ENCODE measurements around the gene S100A11.
"Not testable (repeated sequence)": the region's sequence is repeated elsewhere in the genome, so short reads cannot be mapped to it uniquely, and the experiment has no call there.

Gene S100A11

GRCh38 chr1:152036267-152037216 is at the start of gene S100A11:
TSS of gene S100A11 (minus strand) at chr1:152037004. CDS start at chr1:152036915, 89 bp downstream.
- DNase-seq (ENCODE audit: low spot score): peak; percentile 48

DNA sequence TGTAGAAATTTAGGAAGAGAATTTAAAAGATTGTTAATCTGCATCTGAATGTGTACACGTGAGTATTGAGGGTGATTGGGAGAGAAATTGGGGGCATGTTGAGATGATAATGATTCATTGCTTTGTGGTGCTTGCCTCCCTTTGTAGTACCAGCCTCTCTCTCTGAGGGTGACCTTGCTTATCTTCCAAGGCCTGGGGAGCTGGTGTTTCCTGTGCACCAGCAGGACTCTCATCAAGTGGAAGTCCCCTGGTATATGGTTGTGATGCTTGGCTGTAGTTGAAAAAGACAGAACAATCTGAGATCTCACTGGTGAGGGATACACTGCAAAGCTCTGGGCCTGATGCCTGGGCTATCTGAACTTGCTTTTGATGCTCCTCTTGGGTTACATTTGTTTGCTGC is 48.0 kb upstream of the S100A11 start:
- DNase-seq (ENCODE audit: low spot score): no peak

DNA sequence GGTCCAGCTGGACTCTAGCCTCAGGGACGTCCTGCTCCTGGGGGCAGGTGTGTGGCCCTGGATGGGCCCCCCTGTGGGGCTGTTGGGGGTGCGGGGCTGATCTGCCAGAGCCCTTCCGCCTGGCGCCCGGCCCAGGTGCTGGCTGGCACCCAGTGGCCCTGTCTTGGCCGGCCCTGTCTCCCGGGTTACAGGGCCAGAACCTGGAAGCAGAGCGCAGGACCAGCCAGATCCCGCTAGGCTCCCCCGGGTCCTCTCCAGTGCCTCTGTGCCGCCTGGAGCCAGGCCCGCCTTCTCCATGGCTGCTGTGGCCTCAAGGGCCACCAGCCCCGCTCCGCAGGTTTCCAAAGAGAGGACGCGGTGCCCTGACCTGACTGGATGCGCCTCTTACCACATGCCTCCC is 44.2 kb upstream of the S100A11 start:
- DNase-seq (ENCODE audit: low spot score): not testable (repeated sequence)

DNA sequence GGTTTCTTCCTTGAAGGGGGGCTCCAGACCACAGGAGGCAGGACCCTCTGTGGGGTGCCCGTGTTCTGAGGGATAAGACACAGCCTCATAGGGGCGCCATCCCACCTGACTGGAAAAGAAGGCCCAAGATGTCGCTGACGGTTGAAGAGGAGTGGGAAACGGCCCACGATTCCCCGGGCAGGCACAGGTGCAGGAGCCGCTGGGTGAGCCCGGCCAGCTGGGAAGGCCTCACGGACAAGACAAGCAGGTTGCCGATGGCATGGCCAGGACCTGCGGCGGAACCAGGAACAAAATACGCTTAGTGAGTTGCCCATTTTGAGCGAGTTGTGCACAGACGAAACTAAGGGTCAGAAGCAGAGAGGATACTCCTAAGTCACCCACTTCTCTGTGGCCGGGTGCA is 43.7 kb upstream of the S100A11 start:
- DNase-seq (ENCODE audit: low spot score): not testable (repeated sequence)

DNA sequence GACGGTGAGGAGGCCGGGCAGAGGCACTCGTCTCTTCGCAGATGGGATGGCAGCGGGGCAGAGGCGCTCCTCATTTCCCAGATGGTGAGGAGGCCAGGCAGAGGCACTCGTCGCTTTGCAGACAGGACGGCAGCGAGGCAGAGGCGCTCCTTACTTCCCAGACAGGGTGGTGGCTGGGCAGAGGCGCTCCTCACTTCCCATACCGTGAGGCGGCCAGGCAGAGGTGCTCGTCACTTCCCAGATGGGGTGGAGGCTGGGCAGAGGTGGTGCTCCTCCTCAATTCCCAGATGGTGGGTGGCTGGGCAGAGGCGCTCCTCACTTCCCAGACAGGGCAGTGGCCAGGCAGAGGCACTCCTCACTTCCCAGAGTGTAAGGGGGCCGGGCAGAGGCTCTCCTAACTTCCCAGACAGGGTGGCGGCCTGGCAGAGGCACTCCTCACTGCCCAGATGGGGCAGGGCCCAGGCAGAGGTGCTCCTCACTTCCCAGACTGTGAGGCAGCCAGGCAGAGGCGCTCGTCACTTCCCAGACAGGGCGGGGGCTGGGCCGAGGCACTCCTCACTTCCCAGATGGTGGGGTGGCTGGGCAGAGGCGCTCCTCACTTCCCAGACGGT is 42.1 kb upstream of the S100A11 start:
- no peak for DNase-seq (ENCODE audit: low spot score)

DNA sequence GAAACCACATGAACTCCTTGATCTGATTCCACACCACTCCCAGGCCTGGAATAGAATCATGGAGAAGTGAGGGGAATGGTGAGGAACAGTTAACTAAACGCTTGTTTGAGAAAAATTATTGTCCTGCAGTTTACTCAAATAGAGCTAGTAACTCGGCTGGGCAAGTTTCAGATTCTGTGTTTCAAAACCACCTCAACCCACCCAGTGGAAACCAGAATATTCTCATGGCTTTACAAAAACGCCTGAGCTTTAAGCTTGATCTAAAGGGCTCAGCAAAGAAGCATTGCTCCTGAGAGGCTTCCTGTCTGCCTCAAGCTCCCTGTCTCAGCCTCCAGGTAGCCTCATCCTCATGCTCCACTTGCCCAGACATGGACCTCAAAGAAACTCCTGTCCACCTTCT is 35.5 kb upstream of the S100A11 start:
- DNase-seq (ENCODE audit: low spot score): no peak

DNA sequence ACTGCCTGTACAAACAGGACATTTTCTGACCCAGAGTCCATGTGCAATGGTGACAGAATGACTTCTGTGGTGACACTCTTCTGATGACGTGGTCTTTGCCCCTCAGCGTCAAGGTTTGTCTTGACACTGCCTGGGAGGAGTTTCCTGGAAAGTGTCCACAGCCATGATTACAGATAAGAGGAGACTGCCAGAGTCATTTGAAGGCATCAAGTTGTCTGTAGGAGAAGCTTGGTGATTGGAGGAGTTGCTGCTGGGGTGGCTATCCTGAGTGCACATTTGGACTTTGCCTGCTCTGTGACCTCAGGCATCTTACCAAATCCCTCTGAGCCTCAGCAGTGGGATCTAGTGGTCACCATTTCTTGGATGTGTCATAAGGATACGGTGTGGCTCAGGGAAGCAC is 34.3 kb upstream of the S100A11 start:
- DNase-seq (ENCODE audit: low spot score): no peak

- no peak for DNase-seq (ENCODE audit: low spot score)
Measured at GRCh38 chr1:152067929-152068328, 31.1 kb upstream of the S100A11 start.

DNA sequence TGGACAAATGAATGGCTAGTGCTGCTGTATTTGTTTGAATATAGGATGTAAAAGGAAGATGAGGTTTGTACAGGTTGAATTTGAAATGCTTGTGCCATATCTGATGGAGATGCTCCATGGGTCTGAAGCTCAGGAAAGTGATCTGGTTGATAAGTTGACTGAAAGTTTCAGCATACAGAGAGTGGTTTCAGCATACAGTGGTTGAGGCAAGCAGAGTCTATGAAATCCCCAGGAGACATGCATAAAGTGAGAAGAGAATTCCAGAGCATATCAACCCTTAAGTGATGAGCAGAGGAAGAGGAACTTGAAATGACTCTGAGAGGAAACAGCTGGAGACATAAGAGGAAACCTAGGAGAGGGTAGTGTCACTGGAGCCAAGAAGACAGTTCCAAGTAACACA is 30.3 kb upstream of the S100A11 start:
- no peak for DNase-seq (ENCODE audit: low spot score)

GRCh38 chr1:152061952-152062351 is 25.1 kb upstream of the S100A11 start:
- DNase-seq (ENCODE audit: low spot score): no peak

- no peak for DNase-seq (ENCODE audit: low spot score)
Measured at GRCh38 chr1:152053375-152053774, 16.6 kb upstream of the S100A11 start.

GRCh38 chr1:152052606-152053005 is 15.8 kb upstream of the S100A11 start:
- DNase-seq (ENCODE audit: low spot score): peak; percentile 79

- DNase-seq (ENCODE audit: low spot score): no peak
Measured at GRCh38 chr1:152050886-152051675, 14.3 kb upstream of the S100A11 start.

GRCh38 chr1:152049291-152050083 is 12.7 kb upstream of the S100A11 start:
- DNase-seq (ENCODE audit: low spot score): no peak

- DNase-seq (ENCODE audit: low spot score): peak; percentile 41
Measured at GRCh38 chr1:152048416-152049009, 11.7 kb upstream of the S100A11 start.

DNA sequence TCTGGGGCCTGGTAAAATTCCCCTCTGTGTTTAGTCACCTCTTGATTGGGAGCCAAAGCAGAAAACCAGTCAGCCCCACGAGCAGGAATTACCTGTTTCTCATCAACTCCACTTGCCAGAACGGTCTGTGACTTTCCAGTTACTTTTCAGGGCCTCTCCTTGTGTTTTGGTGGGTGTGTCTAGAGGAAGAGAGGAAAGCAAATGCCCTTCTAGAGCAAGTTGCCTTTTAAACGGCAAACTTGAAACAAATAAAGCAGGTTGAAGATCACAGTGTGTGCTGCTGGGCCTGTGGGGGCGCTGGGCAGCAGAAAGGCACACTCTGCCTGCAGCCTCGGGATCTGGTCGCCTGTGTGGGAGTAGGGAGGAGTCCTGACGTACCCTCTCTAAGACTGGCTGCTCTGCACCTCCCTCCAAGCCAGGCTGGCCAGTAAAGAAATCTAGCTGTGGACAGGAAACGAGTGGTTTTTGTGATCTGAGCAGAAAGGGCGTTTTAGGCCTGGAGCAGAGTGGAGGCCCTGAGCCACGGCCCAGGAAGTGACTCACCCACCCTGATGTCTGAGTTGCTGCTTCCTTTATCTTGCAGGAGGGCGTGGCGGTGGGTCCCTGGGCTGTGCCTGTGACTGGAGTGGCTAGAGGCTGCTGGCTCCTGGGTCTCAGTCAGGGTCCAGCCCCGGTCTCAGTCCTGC is 11.1 kb upstream of the S100A11 start:
- DNase-seq (ENCODE audit: low spot score): peak; percentile 77

- peak; percentile 6 for DNase-seq (ENCODE audit: low spot score)
Measured at GRCh38 chr1:152047413-152047729, 10.6 kb upstream of the S100A11 start.

DNA sequence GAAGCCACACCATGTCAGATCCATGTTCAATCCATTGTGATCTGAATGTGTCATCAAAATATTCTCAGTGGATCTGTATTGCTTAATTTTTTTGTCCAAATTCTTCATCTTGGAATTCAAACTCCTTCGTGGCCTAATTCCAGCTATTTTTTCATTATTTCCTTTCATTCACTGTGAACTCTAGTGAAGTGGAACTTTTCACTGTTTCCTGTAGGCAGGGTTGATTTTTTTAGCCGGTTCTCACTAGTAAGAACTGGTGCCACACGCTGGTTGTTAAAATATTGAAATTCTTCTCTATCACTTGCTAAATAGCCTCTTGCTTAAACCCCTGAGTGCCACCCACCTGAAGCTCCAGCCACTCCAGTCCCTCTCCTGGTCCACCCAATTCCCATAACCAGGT is 7.6 kb upstream of the S100A11 start:
- DNase-seq (ENCODE audit: low spot score): no peak

DNA sequence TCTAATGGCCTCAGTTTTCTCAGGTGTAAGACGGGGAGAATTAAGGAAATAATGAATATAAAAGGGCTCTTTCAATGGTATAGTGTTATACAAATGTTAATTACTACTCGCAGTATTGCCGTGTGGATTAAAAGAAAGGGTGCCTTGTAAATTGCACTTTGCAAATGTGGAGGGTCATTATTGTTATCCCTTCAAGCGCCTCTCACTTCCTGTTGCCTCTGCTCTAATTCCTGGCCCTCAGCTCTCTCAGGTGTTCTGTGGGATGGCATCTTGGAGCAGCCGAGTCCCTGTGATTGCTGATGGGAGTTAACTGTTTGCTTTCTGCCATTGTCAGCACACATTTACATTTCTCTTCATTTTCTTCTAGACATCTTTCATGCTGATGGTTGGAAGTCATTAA is 7.1 kb upstream of the S100A11 start:
- no peak for DNase-seq (ENCODE audit: low spot score)

- DNase-seq (ENCODE audit: low spot score): no peak
Measured at GRCh38 chr1:152042030-152042429, 5.2 kb upstream of the S100A11 start.

DNA sequence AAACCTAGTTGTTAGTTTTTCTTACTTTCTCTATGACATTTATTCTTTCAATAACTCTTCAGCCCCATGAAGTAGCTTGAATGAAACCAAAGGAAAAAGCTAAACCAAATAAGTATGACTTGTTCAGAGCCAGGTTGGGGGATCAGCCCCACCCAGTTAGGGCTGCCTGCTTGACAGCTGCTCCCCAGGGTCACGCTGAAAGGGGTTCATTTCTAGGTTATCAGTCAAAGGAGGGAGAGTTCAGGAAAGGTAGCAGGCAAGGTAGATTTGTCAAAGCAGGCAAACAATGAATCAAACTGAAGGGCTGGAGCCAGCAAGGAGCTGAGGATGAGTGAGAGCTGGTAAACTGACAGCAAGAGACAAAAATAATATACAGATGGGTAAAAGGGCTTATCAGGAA is 3.1 kb upstream of the S100A11 start:
- DNase-seq (ENCODE audit: low spot score): no peak
